ENCODE measurements around the gene ZCWPW1.
"Not testable (repeated sequence)": the region's sequence is repeated elsewhere in the genome, so short reads cannot be mapped to it uniquely, and the experiment has no call there.

ZCWPW1 gene

GRCh38 chr7:100389437-100390088 is 38.9 kb downstream of the ZCWPW1 start:
- no peak for TF ChIP-seq CTCF (conservative IDR thresholded peaks at IDR 0.05; ENCODE audit: low read depth, low read length)
- H3K4me3 ChIP-seq (ENCODE audit: low read depth, low read length): no peak overlapping the region
- no peak for DNase-seq (ENCODE audit: low read depth)

- no peak overlapping the region for H3K4me3 ChIP-seq (ENCODE audit: low read depth, low read length)
- no peak for TF ChIP-seq CTCF (conservative IDR thresholded peaks at IDR 0.05; ENCODE audit: low read depth, low read length)
- no peak for DNase-seq (ENCODE audit: low read depth)
These were observed 40.8 kb downstream of the ZCWPW1 start for GRCh38 chr7:100387695-100388094.

GRCh38 chr7:100386940-100387339 is 41.6 kb downstream of the ZCWPW1 start:
- no peak for DNase-seq (ENCODE audit: low read depth)
- TF ChIP-seq CTCF (conservative IDR thresholded peaks at IDR 0.05; ENCODE audit: low read depth, low read length): no peak
- H3K4me3 ChIP-seq (ENCODE audit: low read depth, low read length): no peak overlapping the region

DNA sequence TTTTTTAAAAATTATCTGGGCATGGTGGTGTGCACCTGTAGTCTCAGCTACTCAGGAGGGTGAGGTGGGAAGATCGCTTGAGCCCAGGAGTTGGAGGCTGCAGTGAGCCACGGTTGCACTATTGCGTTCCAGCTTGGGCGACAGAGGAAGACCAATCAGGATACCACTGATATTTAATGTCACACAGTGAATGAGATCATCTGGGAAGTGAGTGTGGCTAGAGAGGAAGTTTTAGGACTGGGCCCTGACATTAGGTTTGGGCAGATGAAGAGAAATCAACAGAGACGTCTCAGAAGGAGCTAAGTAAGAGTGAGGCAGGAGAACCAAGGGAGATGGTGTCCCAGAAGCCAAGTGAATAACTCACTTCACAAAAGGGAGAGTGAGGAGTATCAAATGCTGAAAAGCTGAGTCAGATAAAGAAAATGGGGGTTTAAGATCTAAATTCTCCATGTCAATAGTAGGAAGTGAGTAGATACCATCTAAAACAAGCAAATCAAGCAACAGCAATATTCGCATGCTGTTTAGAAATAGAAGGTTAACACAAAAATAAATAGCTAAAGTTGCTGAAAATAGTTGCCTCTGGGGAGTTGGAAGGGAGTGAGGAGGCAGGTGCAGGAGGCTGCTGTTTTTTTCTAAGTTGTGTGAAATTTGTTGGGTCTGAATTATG is 43.7 kb downstream of the ZCWPW1 start:
- no peak for DNase-seq (ENCODE audit: low read depth)
- TF ChIP-seq CTCF (conservative IDR thresholded peaks at IDR 0.05; ENCODE audit: low read depth, low read length): no peak
- no peak overlapping the region for H3K4me3 ChIP-seq (ENCODE audit: low read depth, low read length)

DNA sequence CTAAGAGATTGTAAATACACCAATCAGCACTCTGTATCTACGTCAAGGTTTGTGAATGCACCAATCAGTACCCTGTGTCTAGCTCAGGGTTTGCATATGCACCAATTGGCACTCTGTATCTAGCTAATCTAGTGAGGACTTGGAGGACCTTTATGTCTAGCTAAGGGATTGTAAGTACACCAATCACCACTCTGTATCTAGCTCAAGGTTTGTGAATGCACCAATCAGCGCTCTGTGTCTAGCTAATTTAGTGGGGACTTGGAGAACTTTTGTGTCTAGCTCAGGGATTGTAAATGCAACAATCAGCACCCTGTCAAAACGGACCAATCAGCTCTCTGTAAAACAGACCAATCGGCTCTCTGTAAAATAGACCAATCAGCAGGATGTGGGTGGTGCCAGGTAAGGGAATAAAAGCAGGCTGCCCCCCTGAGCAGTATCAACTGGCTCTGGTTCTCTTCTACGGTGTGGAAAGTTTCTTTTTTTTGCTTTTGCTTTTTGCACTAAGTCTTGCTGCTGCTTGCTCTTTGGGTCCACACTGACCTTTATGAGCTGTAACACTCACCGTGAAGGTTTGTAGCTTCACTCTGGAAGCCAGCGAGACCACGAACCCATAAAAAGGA is 46.2 kb downstream of the ZCWPW1 start:
- DNase-seq (ENCODE audit: low read depth); H3K4me3 ChIP-seq (ENCODE audit: low read depth, low read length): not testable (repeated sequence)

DNA sequence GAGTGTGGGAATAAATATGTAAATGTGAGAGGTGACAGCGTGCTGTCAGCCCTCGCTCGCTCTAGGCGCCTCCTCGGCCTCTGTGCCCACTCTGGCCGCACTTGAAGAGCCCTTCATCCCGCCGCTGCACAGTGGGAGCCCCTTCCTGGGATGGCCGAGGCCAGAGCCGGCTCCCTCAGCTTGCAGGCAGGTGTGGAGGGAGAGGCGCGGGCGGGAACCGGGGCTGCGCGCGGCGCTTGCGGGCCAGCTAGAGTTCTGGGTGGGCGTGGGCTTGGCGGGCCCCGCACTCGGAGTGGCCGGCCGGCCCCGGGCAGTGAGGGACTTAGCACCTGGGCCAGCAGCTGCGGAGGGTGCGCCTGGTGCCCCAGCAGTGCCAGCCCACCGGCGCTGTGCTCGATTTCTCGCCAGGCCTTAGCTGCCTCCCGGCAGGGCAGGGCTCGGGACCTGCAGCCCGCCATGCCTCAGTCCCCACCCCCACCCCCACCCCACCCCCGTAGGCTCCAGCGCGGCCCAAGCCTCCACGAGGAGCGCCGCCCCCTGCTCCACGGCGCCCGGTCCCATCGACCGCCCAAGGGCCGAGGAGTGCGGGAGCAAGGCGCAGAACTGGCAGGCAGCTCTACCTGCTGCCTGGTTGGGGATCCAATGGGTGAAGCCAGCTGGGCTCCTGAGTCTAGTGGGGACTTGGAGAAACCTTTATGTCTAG is 46.8 kb downstream of the ZCWPW1 start:
- H3K4me3 ChIP-seq (ENCODE audit: low read depth, low read length); DNase-seq (ENCODE audit: low read depth): not testable (repeated sequence)

- no peak for TF ChIP-seq CTCF (conservative IDR thresholded peaks at IDR 0.05; ENCODE audit: low read depth, low read length)
- no peak for DNase-seq (ENCODE audit: low read depth)
- no peak overlapping the region for H3K4me3 ChIP-seq (ENCODE audit: low read depth, low read length)
These were observed 48.3 kb downstream of the ZCWPW1 start for GRCh38 chr7:100380196-100380595.
